ENCODE results near the gene CGN. TPM values are rescaled to one million over a fixed set of nuclear protein-coding genes. Genes with fewer than 3 reads are reported as not detected.

CGN gene
- total and polyA plus RNA-seq, 2 of the 13 experiments (the other 11 are each of a cell fraction or from before 2014, with no cell fraction given) = 0.75 to 0.81 TPM

DNA sequence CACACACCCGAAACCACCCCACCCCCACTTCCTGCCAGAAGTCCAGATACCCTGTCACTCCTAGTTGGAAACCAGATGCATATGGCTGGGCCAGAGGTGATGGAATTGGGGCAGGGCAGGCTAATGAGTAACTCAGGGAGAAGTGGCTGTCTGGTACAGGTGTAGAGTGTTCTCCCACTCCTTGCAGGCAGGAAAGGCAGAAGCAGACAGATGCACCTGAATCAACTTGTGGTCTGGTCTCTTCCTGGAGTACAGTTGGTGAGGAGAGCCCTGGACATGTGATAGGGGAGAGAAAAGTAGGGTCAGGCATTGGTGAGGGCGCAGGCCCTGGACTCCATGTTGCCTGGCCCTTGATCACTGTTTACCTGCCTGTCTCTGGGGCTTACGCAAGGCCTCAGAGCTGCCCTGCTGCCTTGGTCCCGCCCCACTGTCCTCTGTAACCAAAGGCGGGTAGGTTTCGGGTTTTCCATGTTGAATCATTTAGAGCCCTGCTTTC, 2.5 kb downstream of the CGN start (continued):
- TF ChIP-seq, protein P1, sequence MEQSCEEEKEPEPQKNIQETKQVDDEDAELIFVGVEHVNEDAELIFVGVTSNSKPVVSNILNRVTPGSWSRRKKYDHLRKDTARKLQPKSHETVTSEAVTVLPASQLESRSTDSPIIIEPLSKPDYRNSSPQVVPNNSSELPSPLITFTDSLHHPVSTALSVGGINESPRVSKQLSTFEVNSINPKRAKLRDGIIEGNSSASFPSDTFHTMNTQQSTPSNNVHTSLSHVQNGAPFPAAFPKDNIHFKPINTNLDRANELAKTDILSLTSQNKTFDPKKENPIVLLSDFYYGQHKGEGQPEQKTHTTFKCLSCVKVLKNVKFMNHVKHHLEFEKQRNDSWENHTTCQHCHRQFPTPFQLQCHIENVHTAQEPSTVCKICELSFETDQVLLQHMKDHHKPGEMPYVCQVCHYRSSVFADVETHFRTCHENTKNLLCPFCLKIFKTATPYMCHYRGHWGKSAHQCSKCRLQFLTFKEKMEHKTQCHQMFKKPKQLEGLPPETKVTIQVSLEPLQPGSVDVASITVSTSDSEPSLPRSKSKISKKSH (CRISPR knock-in tag; IDR thresholded peaks at IDR 0.05; ENCODE audit: borderline replicate concordance) = 0 out of 2 replicates have a peak, but pooled peaks have one; percentile 33
- TF ChIP-seq DNMT3B (CRISPR knock-in tag; conservative IDR thresholded peaks at IDR 0.05) (no peak), ARNT2 (CRISPR knock-in tag; IDR thresholded peaks at IDR 0.05; ENCODE audit: low read depth) (peak; percentile 48), MIER3 (CRISPR knock-in tag; IDR thresholded peaks at IDR 0.05; ENCODE audit: borderline replicate concordance) (no peak), ZNF460 (CRISPR knock-in tag; IDR thresholded peaks at IDR 0.05; ENCODE audit: borderline replicate concordance) (no peak), NR2F6 (IDR thresholded peaks at IDR 0.05) (peak; percentile 51; the same call in 1 of the 2 replicates), NR2F6 (CRISPR knock-in tag; IDR thresholded peaks at IDR 0.05) (peak; percentile 35; the same call in 1 of the 2 replicates), JUND (CRISPR knock-in tag; IDR thresholded peaks at IDR 0.05) (peak; percentile 16; the same call in 1 of the 2 replicates), ZNF629 (CRISPR knock-in tag; conservative IDR thresholded peaks at IDR 0.05) (0 out of 2 replicates have a peak, but pooled peaks have one; percentile 15), ZNF264 (CRISPR knock-in tag; IDR thresholded peaks at IDR 0.05) (no peak), MEIS1 (CRISPR knock-in tag; IDR thresholded peaks at IDR 0.05; ENCODE audit: borderline replicate concordance) (peak; percentile 83; the same call in 1 of the 2 replicates), MXD4 (CRISPR knock-in tag; IDR thresholded peaks at IDR 0.05) (peak; percentile 59; the same call in 1 of the 2 replicates), RFXAP (CRISPR knock-in tag; IDR thresholded peaks at IDR 0.05; ENCODE audit: borderline replicate concordance) (0 out of 2 replicates have a peak, but pooled peaks have one; percentile 43), RARG (CRISPR knock-in tag; IDR thresholded peaks at IDR 0.05; ENCODE audit: low read depth) (no peak), ZNF350 (CRISPR knock-in tag; IDR thresholded peaks at IDR 0.05; ENCODE audit: borderline replicate concordance, low read depth) (no peak), SKI (IDR thresholded peaks at IDR 0.05; ENCODE audit: partially characterized antibody) (peak; percentile 59)
- TF ChIP-seq, protein P2, sequence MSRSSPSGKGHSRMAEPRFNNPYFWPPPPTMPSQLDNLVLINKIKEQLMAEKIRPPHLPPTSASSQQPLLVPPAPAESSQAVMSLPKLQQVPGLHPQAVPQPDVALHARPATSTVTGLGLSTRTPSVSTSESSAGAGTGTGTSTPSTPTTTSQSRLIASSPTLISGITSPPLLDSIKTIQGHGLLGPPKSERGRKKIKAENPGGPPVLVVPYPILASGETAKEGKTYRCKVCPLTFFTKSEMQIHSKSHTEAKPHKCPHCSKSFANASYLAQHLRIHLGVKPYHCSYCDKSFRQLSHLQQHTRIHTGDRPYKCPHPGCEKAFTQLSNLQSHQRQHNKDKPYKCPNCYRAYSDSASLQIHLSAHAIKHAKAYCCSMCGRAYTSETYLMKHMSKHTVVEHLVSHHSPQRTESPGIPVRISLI (CRISPR knock-in tag; IDR thresholded peaks at IDR 0.05; ENCODE audit: borderline replicate concordance) = no peak
- TF ChIP-seq, protein P3, sequence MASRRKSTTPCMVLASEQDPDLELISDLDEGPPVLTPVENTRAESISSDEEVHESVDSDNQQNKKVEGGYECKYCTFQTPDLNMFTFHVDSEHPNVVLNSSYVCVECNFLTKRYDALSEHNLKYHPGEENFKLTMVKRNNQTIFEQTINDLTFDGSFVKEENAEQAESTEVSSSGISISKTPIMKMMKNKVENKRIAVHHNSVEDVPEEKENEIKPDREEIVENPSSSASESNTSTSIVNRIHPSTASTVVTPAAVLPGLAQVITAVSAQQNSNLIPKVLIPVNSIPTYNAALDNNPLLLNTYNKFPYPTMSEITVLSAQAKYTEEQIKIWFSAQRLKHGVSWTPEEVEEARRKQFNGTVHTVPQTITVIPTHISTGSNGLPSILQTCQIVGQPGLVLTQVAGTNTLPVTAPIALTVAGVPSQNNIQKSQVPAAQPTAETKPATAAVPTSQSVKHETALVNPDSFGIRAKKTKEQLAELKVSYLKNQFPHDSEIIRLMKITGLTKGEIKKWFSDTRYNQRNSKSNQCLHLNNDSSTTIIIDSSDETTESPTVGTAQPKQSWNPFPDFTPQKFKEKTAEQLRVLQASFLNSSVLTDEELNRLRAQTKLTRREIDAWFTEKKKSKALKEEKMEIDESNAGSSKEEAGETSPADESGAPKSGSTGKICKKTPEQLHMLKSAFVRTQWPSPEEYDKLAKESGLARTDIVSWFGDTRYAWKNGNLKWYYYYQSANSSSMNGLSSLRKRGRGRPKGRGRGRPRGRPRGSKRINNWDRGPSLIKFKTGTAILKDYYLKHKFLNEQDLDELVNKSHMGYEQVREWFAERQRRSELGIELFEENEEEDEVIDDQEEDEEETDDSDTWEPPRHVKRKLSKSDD (CRISPR knock-in tag; IDR thresholded peaks at IDR 0.05; ENCODE audit: low read depth) = peak; percentile 67; the same call in 1 of the 2 replicates
- TF ChIP-seq, protein P4, sequence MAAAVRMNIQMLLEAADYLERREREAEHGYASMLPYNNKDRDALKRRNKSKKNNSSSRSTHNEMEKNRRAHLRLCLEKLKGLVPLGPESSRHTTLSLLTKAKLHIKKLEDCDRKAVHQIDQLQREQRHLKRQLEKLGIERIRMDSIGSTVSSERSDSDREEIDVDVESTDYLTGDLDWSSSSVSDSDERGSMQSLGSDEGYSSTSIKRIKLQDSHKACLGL (CRISPR knock-in tag; IDR thresholded peaks at IDR 0.05) = 0 out of 2 replicates have a peak, but pooled peaks have one; percentile 17
- TF ChIP-seq, protein P5, sequence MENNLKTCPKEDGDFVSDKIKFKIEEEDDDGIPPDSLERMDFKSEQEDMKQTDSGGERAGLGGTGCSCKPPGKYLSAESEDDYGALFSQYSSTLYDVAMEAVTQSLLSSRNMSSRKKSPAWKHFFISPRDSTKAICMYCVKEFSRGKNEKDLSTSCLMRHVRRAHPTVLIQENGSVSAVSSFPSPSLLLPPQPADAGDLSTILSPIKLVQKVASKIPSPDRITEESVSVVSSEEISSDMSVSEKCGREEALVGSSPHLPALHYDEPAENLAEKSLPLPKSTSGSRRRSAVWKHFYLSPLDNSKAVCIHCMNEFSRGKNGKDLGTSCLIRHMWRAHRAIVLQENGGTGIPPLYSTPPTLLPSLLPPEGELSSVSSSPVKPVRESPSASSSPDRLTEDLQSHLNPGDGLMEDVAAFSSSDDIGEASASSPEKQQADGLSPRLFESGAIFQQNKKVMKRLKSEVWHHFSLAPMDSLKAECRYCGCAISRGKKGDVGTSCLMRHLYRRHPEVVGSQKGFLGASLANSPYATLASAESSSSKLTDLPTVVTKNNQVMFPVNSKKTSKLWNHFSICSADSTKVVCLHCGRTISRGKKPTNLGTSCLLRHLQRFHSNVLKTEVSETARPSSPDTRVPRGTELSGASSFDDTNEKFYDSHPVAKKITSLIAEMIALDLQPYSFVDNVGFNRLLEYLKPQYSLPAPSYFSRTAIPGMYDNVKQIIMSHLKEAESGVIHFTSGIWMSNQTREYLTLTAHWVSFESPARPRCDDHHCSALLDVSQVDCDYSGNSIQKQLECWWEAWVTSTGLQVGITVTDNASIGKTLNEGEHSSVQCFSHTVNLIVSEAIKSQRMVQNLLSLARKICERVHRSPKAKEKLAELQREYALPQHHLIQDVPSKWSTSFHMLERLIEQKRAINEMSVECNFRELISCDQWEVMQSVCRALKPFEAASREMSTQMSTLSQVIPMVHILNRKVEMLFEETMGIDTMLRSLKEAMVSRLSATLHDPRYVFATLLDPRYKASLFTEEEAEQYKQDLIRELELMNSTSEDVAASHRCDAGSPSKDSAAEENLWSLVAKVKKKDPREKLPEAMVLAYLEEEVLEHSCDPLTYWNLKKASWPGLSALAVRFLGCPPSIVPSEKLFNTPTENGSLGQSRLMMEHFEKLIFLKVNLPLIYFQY (CRISPR knock-in tag; IDR thresholded peaks at IDR 0.05; ENCODE audit: borderline replicate concordance) = peak; percentile 36; the same call in 1 of the 2 replicates
